Measurements from ENCODE around the gene CCL21. TPM values are rescaled to one million over a fixed set of nuclear protein-coding genes. Genes with fewer than 3 reads are reported as not detected.
A peak's percentile ranks its signal among the peaks of the same experiment; 100 is the strongest.

The CCL21 gene
- total and polyA plus RNA-seq, 2 of the 13 experiments (the other 11 are each of a cell fraction or from before 2014, with no cell fraction given): not detected

- TF ChIP-seq HOXA3 (CRISPR knock-in tag; IDR thresholded peaks at IDR 0.05): peak; percentile 12; the same call in 1 of the 2 replicates
- TF ChIP-seq NPAS2 (CRISPR knock-in tag; IDR thresholded peaks at IDR 0.05; ENCODE audit: borderline replicate concordance): no peak
- no peak for TF ChIP-seq RARG (CRISPR knock-in tag; IDR thresholded peaks at IDR 0.05; ENCODE audit: low read depth)
- no peak for TF ChIP-seq ZNF543 (CRISPR knock-in tag; IDR thresholded peaks at IDR 0.05)
- TF ChIP-seq ZNF234 (CRISPR knock-in tag; conservative IDR thresholded peaks at IDR 0.05): no peak
- TF ChIP-seq LCORL (IDR thresholded peaks at IDR 0.05): no peak
- TF ChIP-seq LCORL (CRISPR knock-in tag; IDR thresholded peaks at IDR 0.05): no peak
- TF ChIP-seq RCOR2 (CRISPR knock-in tag; IDR thresholded peaks at IDR 0.05): no peak
- TF ChIP-seq ZNF383 (CRISPR knock-in tag; IDR thresholded peaks at IDR 0.05; ENCODE audit: borderline replicate concordance): no peak
- TF ChIP-seq KDM2A (CRISPR knock-in tag; IDR thresholded peaks at IDR 0.05; ENCODE audit: borderline replicate concordance, low read depth): no peak
- no peak for TF ChIP-seq ARNT (IDR thresholded peaks at IDR 0.05)
- TF ChIP-seq EHMT2 (IDR thresholded peaks at IDR 0.05; ENCODE audit: borderline replicate concordance, low read depth, low read length): no peak
- TF ChIP-seq YY1 (IDR thresholded peaks at IDR 0.05; ENCODE audit: insufficient read depth, insufficient replicate concordance, low read depth, low read length): no peak
- no peak for TF ChIP-seq ZNF281 (CRISPR knock-in tag; IDR thresholded peaks at IDR 0.05; ENCODE audit: borderline replicate concordance)
- no peak for TF ChIP-seq AGO1 (IDR thresholded peaks at IDR 0.05; ENCODE audit: low read depth, low read length, poor library complexity, severe bottlenecking)
- no peak for TF ChIP-seq TP53 (CRISPR knock-in tag; conservative IDR thresholded peaks at IDR 0.05)
- TF ChIP-seq HDAC2 (CRISPR knock-in tag; IDR thresholded peaks at IDR 0.05): no peak
- no peak for TF ChIP-seq HES4 (CRISPR knock-in tag; IDR thresholded peaks at IDR 0.05; ENCODE audit: borderline replicate concordance)
- TF ChIP-seq PRDM15 (CRISPR knock-in tag; IDR thresholded peaks at IDR 0.05): no peak
- TF ChIP-seq ZNF264 (CRISPR knock-in tag; IDR thresholded peaks at IDR 0.05): no peak
- TF ChIP-seq RFX3 (CRISPR knock-in tag; IDR thresholded peaks at IDR 0.05): no peak
- TF ChIP-seq GTF3A (CRISPR knock-in tag; conservative IDR thresholded peaks at IDR 0.05): no peak
- TF ChIP-seq E2F2 (CRISPR knock-in tag; IDR thresholded peaks at IDR 0.05; ENCODE audit: borderline replicate concordance): no peak
- TF ChIP-seq ZBTB3 (CRISPR knock-in tag; IDR thresholded peaks at IDR 0.05; ENCODE audit: borderline replicate concordance, low read depth): no peak
These were observed 45.5 kb downstream of the CCL21 start (continued) for GRCh38 chr9:34664281-34665066.
